ENCODE data around the gene NMRAL1.

DNA sequence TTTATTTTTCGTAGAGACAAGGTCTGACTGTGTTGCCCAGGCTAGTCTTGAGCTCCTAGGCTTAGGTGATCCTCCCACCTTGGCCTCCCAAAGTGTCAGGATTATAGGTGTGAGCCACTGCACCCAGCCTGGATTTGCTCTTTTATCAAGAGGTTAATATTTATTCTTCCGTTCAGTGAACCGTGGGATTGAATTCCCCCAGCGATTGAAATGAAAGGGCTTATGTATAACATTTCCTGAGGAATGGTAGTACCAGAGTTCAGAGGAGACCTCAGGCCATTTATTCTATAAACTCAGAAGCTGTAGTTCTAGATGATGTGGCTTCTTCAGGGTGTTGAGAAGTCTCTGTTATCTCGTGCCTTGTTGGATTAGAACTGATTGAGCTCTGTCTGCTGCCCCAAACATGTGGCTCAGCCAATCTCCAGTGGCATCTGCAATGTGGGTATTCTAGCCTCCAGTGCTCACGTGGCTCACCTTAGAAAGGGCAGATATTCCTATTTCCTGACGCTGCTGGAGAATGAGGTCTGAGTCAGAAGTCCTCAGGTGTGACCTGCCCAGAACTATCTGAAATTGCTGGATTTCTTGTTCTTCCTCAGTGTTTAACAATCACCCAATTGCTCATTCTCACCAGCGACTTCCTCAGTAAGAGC lies 24.2 kb upstream of the NMRAL1 start:
- TF ChIP-seq POLR2A (IDR thresholded peaks at IDR 0.05) (no peak), EP300 (IDR thresholded peaks at IDR 0.05) (no peak)
- TF ChIP-seq, protein P1, sequence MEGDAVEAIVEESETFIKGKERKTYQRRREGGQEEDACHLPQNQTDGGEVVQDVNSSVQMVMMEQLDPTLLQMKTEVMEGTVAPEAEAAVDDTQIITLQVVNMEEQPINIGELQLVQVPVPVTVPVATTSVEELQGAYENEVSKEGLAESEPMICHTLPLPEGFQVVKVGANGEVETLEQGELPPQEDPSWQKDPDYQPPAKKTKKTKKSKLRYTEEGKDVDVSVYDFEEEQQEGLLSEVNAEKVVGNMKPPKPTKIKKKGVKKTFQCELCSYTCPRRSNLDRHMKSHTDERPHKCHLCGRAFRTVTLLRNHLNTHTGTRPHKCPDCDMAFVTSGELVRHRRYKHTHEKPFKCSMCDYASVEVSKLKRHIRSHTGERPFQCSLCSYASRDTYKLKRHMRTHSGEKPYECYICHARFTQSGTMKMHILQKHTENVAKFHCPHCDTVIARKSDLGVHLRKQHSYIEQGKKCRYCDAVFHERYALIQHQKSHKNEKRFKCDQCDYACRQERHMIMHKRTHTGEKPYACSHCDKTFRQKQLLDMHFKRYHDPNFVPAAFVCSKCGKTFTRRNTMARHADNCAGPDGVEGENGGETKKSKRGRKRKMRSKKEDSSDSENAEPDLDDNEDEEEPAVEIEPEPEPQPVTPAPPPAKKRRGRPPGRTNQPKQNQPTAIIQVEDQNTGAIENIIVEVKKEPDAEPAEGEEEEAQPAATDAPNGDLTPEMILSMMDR (IDR thresholded peaks at IDR 0.05) = no peak

Measured in ovary (tissue), 3 donors.